Measurements from ENCODE around the gene PRELID1.

Gene PRELID1

GRCh38 chr5:177307544-177308363 lies 4.2 kb downstream of the PRELID1 start:
- no peak for TF ChIP-seq SPI1 (IDR thresholded peaks at IDR 0.05; ENCODE audit: borderline replicate concordance, low read depth)
- TF ChIP-seq CTCF (IDR thresholded peaks at IDR 0.05; ENCODE audit: insufficient read depth, low read length), result no peak
- TF ChIP-seq GABPA (IDR thresholded peaks at IDR 0.05; ENCODE audit: low read depth), result no peak
- TF ChIP-seq POLR2AphosphoS5 (IDR thresholded peaks at IDR 0.05; ENCODE audit: low read depth), result no peak
- TF ChIP-seq, protein P1, sequence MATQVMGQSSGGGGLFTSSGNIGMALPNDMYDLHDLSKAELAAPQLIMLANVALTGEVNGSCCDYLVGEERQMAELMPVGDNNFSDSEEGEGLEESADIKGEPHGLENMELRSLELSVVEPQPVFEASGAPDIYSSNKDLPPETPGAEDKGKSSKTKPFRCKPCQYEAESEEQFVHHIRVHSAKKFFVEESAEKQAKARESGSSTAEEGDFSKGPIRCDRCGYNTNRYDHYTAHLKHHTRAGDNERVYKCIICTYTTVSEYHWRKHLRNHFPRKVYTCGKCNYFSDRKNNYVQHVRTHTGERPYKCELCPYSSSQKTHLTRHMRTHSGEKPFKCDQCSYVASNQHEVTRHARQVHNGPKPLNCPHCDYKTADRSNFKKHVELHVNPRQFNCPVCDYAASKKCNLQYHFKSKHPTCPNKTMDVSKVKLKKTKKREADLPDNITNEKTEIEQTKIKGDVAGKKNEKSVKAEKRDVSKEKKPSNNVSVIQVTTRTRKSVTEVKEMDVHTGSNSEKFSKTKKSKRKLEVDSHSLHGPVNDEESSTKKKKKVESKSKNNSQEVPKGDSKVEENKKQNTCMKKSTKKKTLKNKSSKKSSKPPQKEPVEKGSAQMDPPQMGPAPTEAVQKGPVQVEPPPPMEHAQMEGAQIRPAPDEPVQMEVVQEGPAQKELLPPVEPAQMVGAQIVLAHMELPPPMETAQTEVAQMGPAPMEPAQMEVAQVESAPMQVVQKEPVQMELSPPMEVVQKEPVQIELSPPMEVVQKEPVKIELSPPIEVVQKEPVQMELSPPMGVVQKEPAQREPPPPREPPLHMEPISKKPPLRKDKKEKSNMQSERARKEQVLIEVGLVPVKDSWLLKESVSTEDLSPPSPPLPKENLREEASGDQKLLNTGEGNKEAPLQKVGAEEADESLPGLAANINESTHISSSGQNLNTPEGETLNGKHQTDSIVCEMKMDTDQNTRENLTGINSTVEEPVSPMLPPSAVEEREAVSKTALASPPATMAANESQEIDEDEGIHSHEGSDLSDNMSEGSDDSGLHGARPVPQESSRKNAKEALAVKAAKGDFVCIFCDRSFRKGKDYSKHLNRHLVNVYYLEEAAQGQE (IDR thresholded peaks at IDR 0.05; ENCODE audit: insufficient replicate concordance, low read depth), result no peak
- DNase-seq (ENCODE audit: low read depth in 1 of 2, low spot score in 1 of 2), result peak in 1 of 2 experiments; percentile 48
- peak overlapping the region; percentile 33 for H3K4me3 ChIP-seq (replicated peaks; ENCODE audit: insufficient read depth, low read length)
- peak overlapping the region; percentile 91 for H3K27ac ChIP-seq (replicated peaks)
- H3K27me3 ChIP-seq (ENCODE audit: insufficient read depth, poor library complexity, severe bottlenecking), result no peaks in the 10 kb centered on the region

DNA sequence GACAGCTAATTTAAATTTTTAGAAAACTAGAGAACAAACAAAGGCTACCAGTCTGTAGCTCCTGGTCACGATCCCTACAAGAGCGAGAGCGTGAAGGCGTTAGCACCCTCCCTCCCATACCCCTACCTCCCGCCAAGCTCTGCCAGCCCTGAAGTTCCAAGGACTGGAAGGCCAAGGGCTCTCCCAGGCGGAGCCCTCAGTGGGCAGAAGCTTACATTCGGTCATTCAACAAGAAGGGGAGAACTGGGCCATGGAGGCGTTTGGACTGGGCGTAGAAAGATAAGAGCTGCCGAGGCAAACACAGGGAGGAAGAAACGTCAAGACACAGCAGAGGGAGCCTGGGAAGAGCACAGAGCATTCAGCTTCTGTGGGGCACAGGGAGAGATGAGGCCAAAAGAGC lies 5.1 kb downstream of the PRELID1 start:
- DNase-seq (ENCODE audit: low read depth in 1 of 2, low spot score in 1 of 2), result no peak
- TF ChIP-seq CTCF (IDR thresholded peaks at IDR 0.05; ENCODE audit: insufficient read depth, low read length) (no peak), POLR2AphosphoS5 (IDR thresholded peaks at IDR 0.05; ENCODE audit: low read depth) (no peak)
- H3K4me3 ChIP-seq (replicated peaks; ENCODE audit: insufficient read depth, low read length), result no peak overlapping the region
- peak overlapping the region; percentile 91 for H3K27ac ChIP-seq (replicated peaks)
- no peaks in the 10 kb centered on the region for H3K27me3 ChIP-seq (ENCODE audit: insufficient read depth, poor library complexity, severe bottlenecking)

DNA sequence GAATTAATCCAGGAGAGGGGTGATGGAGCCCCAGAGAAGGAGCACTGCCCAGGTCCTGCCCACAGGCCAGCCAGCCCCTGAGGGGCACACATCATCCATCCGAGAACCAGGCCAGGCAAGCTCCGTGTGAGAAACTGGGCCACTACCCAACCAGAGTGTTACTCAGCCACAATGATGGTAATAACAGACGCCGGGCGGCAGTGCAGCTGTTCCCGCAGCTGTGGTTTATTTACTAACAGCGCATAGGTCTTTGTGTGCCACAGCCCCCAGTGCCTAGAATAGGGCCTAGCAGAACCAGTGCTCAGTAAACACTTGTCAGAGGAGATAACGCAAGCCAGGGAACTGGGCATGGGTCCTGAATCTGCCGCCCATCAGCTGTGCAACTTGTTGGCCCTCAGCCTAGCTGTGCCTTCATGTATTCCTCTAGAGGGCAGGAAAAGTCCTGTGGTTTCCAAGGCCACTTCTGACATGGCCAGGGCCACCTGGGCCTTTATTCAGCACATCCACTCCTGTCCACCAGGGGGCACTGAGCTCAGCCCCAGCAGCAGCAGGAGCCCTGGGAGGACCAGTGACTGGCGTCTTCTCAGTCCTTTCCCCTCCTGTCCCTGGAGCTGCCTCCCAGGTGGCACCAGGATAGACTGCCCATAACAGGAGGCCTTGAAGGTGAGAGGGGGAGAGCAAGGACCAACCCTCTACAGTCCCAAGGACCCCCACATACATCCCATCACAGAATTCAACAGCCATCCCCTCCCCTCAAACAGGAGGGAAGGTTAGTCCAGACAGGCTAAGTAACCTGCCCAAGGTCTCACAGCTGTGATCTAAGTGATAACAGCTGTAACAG lies 6.0 kb downstream of the PRELID1 start:
- Histone ChIP-seq H3K4me3 (replicated peaks; ENCODE audit: insufficient read depth, low read length) (no peak overlapping the region), H3K27me3 (ENCODE audit: insufficient read depth, poor library complexity, severe bottlenecking) (no peaks in the 10 kb centered on the region), H3K27ac (replicated peaks) (peak overlapping the region; percentile 91)
- DNase-seq (ENCODE audit: low read depth in 1 of 2, low spot score in 1 of 2), result peak in 1 of 2 experiments; percentile 74
- no peak for TF ChIP-seq SPI1 (IDR thresholded peaks at IDR 0.05; ENCODE audit: borderline replicate concordance, low read depth)
- TF ChIP-seq CTCF (IDR thresholded peaks at IDR 0.05; ENCODE audit: insufficient read depth, low read length), result peak; percentile 94
- 0 out of 2 replicates have a peak, but pooled peaks have one; percentile 38 for TF ChIP-seq POLR2AphosphoS5 (IDR thresholded peaks at IDR 0.05; ENCODE audit: low read depth)
- TF ChIP-seq GABPA (IDR thresholded peaks at IDR 0.05; ENCODE audit: low read depth), result no peak
- TF ChIP-seq, protein P1 (IDR thresholded peaks at IDR 0.05; ENCODE audit: insufficient replicate concordance, low read depth), result no peak
